GM18867 (cell line): ENCODE measurements around the gene HSD17B14.
"Not testable (repeated sequence)": the region's sequence is repeated elsewhere in the genome, so short reads cannot be mapped to it uniquely, and the experiment has no call there.

Experiments
- ATAC-seq: cut with Tn5 transposase; IDR thresholded peaks from one replicate; pipeline ENCODE4 v1.9.1; 2021; ENCODE audit warnings: mild to moderate bottlenecking, moderate library complexity; ENCODE audit not compliant: unreplicated experiment

HSD17B14 gene

DNA sequence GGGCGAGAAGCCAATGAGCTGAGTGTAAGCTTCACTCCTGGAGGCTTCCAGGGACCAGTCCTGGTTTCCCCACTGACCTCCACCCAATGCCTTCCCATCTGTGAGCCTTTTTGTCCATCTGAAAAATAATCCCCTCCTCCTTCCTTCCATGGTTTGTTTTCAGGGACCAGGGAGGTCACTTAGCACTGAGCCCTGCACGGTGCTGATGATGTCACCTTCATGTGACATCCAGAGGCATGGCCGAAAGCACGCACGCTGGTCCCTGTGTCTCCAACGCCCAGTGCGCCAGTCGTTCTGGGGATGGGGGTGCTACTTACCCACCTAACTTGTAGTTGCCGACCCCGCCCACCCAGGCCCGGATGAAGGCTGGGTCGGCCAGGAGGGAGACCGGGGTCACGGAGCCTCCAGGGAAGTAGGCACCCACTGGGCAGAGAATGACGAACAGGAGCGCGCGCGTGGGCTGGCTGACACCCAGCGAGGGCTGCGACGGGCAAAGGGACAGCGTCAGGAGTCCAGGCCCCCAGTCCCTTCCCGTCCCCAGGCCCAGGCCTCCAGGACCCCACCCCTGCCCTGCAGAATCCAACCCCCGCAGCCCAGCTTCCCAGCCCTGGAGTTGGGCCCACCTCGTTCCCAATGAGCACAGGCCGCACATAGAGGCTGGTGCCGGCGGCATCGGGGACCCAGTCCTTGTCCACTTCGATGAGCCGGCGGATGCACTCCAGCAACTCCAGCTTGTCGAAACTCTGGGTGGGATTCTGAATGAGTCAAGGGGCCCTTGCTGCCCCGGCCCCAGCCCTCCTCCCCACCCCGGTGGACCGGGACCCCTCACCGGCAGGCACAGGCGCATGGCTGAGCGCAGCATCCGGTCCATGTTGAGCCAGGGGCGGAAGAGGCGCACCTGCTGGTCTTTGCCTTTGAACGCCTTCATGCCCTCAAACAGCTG lies 36.7 kb downstream of the HSD17B14 start:
- ATAC-seq, result no peak

- no peak for ATAC-seq
Observed at GRCh38 chr19:48798937-48799336, 37.4 kb downstream of the HSD17B14 start.

DNA sequence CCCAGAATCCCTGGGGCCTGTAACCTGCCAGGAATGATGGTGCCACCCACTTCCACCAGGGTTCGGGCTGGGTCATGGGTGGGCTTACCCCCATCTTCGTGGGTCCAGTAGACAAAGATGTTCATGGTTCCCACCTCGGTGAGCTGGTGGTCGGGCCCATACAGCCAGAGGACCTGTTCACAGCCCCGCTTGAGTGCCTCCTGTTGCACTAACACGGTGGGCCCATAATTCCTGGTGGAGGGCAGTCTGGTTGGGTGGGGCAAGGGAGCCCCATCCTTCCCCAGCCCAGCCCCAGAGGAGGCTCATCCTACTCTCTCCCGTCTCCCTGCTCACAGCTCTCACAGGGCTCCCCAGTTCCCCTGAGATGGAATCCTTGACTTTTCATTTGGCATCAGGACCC lies 39.2 kb downstream of the HSD17B14 start:
- ATAC-seq, result no peak

DNA sequence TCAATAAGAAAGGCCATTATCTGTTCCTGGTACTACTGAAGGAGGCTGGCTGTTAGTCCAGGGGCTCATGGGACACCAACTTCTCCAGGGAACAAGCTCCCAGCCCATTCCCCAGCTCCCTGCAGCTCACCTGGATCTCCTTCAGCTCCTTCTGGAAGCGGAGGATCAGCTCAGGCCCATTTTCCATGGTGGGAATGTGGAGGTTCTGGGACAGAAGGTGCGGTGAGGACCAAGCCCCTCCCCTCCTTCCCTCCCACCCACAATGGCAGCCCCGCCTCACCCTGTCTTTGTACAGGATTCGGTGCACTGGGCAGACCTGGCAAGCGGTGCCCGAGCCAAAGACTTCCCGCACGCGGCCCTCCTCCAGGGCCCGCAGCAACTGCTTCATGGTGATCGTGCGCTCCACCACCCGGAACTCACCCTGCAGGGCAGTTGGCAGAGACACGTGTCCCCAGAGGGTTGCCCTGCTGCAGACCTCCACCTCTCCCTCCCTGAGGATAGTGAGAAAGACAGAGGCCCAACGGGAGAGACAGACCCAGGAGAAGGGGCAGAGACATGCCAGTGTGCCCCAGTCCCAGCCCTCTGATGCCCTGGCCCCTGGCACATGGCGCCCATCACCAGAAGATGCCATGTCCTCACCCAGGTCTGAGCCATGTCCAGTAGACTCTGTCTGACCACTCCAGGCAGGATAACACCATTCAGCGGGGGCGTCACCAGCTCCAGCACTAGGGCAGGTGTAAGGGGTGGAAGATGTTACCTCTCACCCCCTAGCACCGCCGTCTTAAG lies 39.8 kb downstream of the HSD17B14 start:
- ATAC-seq, result no peak

- ATAC-seq, result no peak
Observed at GRCh38 chr19:48795685-48796070, 40.6 kb downstream of the HSD17B14 start.

DNA sequence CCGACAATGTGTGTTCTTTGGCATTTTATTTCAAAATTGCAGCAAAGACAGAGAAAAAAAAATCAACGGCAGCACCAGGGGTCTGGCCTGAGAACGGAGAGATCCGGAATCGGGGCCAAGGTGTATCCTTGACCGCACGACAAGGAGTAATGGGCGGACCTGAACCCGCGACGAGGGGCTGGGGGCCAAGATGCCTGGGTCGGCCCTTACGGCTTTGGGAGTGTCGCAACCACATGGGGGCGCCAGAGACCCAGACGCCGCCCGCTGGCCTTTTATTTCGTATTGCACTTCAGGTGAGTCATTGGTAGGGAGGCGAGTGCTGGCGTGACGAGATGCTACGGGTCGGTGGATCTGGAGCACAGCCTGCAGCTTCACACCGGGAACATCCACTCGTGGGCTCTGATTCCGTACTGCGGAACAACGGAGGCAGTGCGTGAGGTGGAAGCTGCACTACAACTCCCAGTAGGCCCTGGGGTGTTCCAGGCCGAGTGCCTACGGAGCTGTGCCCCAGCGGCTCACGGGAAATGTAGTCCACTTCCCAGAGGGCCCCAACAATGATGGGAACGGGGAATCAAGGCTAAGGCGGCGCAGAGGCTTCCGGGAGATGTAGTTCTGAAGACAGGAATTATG lies 41.1 kb downstream of the HSD17B14 start:
- ATAC-seq, result peak; percentile 67

- ATAC-seq, result no peak
Observed at GRCh38 chr19:48794291-48794690, 42.0 kb downstream of the HSD17B14 start.

GRCh38 chr19:48793271-48793670 lies 43.0 kb downstream of the HSD17B14 start:
- ATAC-seq, result no peak

DNA sequence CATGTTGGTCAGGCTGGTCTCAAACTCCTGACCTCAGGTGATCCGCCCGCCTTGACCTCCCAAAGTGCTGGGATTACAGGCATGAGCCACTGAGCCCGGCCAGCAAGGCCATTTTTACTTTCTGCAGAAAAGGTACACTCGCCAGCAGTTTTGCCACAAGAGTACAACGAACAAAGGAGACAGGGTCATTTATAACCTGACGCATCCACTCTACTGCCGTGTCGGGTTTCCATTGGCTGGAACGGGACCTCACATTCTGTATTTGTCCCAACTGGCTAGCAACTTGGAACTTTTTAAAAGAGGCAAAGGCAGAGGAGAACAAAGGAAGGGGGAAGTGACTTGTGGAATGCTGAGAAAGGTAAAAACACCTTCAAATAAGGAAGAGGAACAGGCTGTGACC lies 49.0 kb downstream of the HSD17B14 start:
- not testable (repeated sequence) for ATAC-seq

DNA sequence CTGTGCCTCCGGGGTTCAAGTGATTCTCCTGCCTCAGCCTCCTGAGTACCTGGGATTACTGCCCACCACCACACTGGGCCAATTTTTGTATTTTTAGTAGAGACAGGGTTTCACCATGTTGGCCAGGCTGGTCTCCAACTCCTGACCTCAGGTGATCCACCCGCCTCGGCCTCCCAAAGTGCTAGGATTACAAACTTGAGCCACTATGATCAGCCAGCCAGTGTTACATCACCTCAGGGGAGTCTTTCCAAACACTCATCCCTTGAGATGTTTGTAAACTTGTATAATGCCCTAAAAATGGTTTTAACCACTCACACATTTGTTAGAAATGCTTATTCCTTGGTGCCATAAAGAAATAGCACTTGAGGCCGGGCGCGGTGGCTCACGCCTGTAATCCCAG lies 49.9 kb downstream of the HSD17B14 start:
- ATAC-seq, result not testable (repeated sequence)

- no peak for ATAC-seq
Observed at GRCh38 chr19:48784527-48784926, 51.8 kb downstream of the HSD17B14 start.

GRCh38 chr19:48780631-48781391 lies 55.5 kb downstream of the HSD17B14 start:
- ATAC-seq, result no peak

GRCh38 chr19:48779636-48780035 lies 56.7 kb downstream of the HSD17B14 start:
- ATAC-seq, result no peak

GRCh38 chr19:48777720-48778119 lies 58.6 kb downstream of the HSD17B14 start:
- no peak for ATAC-seq

DNA sequence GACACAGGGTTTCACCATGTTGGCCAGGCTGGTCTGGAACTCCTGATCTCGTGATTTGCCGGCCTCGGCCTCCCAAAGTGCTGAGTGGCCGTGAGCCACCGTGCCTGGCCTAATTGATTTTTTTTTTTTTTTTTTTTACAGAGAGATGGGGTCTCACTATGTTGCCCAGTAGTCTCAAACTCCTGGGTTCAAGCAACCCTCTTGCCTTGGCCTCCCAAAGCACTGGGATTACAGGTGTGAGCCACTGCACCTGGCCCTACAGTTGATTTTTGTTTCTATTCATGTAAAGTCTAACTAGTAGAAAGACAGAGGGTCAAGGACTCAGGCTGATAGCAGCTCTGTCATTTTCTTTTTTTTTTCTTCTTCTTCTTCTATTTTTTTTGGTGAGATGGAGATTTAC lies 59.2 kb downstream of the HSD17B14 start:
- ATAC-seq, result no peak

DNA sequence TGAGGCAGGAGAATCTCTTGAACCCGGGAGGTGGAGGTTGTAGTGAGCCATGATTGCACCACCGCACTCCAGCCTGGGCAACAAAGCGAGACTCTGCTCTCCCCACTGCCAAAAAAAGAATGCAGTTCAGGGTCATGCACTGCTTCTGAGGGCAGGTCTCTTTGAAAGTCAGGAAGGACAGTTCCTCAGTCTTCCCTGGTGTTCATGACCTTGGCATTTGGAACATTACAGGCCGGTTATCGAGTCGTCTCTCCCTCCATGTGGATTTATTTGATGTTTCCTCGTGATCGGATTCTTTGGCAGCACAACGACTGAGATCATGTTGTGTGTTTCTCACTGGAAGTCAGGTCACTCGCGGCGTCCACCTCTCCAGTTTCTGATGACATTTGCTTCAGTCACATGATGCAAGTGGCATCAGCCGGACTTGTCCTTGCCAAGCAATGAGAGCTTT lies 63.8 kb downstream of the HSD17B14 start:
- no peak for ATAC-seq

- ATAC-seq, result no peak
Observed at GRCh38 chr19:48770734-48771472, 65.4 kb downstream of the HSD17B14 start.

- no peak for ATAC-seq
Observed at GRCh38 chr19:48770266-48770665, 66.0 kb downstream of the HSD17B14 start.

DNA sequence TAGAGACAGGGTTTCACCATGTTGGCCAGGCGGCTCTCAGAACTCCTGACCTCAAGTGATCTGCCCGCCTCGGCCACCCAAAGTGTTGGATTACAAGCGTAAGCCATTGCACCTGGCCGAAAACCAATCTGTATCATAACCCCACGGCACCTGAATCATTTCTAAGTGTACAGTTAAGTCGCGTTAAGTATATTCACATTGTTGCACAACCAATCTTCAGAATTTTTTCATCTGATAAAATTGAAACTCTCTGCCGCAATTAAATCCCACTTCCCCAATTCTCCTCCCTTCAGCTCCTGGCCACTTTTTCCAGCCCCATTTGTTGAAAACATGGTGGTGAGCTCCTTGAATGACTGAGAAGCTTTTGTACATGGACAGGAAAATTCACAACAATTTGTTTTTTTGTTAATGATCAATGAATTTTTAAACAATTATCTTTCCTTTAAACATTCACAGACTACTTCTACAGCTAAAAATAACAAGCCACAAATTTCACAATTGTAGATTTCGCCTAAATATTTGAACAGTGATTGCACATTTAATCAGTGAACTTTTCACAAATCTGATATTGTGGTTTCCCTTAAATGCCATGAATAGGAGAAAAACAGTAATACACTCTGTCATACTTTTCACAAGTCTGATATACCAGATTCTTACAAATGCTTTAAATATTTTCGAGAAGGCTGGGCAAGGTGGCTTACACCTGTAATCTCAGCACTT lies 67.1 kb downstream of the HSD17B14 start:
- ATAC-seq, result no peak
